ENCODE data around the gene ELK1.

DNA sequence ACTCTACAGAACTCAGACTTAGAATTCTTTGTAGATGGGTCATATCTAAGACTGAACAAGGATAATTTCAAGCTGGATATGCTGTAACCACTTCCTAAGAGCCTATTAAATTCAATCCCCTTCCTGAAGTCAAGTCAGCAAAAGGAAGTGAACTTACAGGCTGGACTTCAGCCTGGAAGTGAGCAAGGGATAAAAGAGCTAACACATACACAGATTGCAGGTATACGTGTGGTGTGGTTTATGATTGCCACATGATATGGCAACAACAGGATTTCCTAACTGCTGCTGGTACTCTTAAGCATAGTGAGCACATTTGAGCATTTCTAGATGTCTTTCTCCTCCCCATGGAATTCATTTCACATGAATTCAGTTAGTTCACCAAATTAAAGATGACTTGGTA lies 46.8 kb upstream of the ELK1 start:
- TF ChIP-seq, protein P1, sequence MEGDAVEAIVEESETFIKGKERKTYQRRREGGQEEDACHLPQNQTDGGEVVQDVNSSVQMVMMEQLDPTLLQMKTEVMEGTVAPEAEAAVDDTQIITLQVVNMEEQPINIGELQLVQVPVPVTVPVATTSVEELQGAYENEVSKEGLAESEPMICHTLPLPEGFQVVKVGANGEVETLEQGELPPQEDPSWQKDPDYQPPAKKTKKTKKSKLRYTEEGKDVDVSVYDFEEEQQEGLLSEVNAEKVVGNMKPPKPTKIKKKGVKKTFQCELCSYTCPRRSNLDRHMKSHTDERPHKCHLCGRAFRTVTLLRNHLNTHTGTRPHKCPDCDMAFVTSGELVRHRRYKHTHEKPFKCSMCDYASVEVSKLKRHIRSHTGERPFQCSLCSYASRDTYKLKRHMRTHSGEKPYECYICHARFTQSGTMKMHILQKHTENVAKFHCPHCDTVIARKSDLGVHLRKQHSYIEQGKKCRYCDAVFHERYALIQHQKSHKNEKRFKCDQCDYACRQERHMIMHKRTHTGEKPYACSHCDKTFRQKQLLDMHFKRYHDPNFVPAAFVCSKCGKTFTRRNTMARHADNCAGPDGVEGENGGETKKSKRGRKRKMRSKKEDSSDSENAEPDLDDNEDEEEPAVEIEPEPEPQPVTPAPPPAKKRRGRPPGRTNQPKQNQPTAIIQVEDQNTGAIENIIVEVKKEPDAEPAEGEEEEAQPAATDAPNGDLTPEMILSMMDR (IDR thresholded peaks at IDR 0.05; ENCODE audit: low read length) = no peak
- no peak for TF ChIP-seq EZH2 (IDR thresholded peaks at IDR 0.05; ENCODE audit: borderline replicate concordance, low read length)

Measured in OCI-LY1 (cell line).